ENCODE measurements around the gene KRT81.
"Not testable (repeated sequence)": the region's sequence is repeated elsewhere in the genome, so short reads cannot be mapped to it uniquely, and the experiment has no call there.

Gene KRT81

DNA sequence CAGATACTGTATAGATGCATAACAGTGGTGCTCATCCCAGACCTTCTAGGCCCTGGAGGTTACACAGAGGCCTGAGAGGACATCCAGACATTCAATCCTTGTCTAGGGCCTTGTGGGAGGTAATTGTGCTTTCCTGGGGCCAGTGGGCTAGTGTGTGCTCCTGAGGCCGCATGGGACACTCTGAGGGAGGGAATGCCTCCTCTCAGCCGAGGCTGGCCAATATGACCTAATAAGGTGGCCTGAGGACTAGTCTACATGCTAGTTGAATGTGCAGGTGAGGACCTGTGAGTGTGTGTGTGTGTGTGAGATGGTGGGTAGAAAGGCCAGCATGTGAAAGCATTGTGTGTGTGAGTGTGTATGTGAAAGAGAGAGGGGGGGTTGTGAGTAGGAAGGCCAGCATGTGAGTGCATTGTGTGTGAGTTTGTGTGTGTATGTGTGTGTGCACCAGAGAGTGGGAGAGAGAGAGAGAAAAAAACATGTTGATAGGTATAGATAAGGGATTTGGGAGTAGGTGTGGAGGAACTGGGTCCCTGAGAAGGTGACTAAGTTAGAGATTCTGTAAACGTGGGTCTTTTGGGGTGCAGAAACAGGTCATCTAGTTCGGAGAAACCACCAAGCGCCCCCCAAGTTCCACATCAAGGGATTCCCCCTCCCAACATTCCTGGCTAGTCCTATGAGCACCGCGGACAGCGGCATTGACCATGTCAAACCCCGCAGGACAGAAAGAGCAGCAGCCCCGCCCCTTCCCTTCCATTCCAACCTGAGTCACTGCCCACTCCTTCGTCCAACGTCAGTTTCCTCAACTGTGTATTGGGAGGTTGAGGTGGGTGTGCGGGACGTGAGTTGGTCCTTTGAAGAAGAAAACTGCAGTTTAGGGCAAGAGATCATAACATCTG, 9.7 kb upstream of the KRT81 start:
- DNase-seq (ENCODE audit: low read depth in 2 of 2, low spot score in 1 of 2), result no peak

GRCh38 chr12:52298677-52299190, 7.4 kb upstream of the KRT81 start:
- no peak for DNase-seq (ENCODE audit: low read depth in 2 of 2, low spot score in 1 of 2)

DNA sequence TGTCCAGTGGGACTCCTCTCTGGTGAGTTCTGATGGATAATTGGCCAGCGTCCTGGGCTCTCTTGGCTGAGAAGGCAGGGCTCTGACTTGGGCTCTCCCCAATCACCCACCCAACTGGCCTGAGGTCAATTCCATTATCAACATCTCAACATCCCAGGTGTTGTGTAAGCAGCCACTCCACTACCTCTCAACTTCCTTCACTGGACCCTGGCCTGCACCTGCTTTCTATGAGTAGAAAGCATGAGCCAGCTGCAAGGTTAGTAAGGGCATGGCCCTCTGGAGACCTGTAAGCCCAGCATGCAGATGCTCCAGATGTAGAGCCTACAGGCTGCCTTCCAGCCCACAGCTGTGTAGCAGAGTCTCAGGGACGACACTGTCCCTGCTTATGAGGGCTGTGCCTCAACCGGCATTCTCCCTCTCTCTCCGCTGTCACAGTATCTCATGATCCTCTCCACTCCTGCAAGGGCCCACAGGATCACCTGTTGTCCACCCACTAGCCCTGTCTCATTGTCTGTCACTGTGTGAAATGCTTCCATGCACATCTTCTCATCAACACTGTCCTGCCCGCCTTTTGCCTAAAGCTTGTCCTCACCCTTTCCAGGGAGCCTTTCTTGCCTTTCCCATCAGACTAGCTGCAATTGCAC, 5.4 kb upstream of the KRT81 start:
- no peak for DNase-seq (ENCODE audit: low read depth in 2 of 2, low spot score in 1 of 2)

DNA sequence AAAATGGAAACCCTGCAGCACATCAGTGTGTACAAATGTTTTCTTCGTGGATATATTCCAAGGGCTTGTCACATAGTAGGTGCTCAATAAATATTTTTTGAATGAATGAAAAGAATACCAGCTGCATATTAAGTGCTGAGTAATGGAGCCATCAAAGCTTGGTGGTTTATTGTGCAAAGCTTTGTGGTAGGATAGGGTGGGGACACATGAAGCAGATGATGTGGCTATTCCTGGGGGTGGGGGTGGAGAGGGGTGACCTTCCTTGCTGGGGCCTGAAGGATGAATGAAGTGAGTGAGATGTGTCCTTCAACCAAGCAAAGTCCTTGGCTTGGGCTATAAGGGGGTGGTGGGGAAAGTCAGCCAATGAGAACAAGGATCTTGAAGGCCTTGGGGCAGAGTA, 4.3 kb upstream of the KRT81 start:
- no peak for DNase-seq (ENCODE audit: low read depth in 2 of 2, low spot score in 1 of 2)

DNA sequence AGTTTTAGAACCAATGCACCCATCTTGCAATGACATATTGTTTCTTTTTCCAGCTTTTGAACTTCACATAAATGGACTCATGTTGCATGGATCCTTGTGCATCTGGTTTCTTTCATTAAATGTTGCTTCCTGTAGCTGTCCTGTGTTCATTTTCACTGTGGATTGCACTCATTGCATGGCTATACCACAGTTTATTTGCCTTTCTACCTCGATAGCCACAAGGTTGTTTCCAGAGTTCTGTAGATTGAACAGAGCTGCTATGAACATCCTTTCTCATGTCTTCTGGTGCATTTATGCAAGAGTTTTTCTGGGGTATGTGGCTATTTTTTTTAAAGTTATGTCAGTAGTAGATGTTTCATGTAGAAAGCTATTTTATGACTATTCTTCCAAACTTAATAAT, 3.5 kb upstream of the KRT81 start:
- no peak for DNase-seq (ENCODE audit: low read depth in 2 of 2, low spot score in 1 of 2)

DNA sequence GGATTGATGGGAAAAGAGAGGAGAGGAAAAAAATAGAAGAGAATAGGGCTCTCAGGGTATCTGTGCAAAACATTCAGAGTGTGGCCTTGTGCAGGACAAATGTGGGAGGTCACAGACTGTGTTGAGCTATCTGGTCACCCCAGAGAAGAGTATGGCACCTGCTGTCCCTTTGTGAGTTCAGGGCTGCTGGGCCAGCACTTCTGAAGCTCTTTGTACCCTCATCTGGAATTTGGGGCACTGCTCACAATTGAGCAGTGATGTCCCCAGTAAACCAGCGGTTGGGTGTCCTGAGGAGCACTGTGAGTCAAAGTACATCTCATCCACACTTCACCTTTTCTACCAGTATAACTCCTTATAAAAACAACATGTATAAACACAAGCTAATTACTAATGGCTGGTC, 2.6 kb upstream of the KRT81 start:
- no peak for DNase-seq (ENCODE audit: low read depth in 2 of 2, low spot score in 1 of 2)

DNA sequence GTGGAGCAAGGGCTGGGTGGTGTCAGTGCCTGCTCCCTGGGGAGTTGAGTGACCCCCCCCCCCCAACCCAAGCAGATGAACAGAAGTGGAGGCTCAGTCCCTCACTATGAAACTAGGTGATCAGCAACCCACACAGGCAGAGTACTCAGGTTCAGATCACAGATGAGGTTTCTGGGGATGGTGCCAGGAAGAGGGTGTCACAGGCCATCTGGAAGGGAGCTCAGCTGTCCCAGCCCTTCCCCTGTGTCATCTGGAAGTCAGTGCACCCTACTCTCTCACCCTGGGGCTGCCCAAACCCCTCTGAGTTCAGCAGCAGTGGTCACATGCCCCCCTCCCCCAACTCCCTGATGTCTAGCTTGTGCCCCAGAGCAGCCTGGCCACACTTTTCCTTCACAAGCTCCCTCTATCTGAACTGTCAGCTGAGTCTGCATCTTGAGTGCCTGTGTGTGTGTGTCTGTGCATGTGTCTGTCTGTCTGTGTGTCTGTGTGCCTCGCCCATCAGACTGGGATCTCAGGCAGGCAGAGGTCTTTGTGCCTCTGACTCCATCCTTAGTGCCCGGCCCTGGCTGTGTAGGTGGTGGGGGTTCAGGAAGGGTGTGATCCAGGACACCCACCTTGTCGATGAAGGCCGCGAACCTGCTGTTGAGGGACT, 725 bp downstream of the KRT81 start:
- not testable (repeated sequence) for DNase-seq (ENCODE audit: low read depth in 2 of 2, low spot score in 1 of 2)

DNA sequence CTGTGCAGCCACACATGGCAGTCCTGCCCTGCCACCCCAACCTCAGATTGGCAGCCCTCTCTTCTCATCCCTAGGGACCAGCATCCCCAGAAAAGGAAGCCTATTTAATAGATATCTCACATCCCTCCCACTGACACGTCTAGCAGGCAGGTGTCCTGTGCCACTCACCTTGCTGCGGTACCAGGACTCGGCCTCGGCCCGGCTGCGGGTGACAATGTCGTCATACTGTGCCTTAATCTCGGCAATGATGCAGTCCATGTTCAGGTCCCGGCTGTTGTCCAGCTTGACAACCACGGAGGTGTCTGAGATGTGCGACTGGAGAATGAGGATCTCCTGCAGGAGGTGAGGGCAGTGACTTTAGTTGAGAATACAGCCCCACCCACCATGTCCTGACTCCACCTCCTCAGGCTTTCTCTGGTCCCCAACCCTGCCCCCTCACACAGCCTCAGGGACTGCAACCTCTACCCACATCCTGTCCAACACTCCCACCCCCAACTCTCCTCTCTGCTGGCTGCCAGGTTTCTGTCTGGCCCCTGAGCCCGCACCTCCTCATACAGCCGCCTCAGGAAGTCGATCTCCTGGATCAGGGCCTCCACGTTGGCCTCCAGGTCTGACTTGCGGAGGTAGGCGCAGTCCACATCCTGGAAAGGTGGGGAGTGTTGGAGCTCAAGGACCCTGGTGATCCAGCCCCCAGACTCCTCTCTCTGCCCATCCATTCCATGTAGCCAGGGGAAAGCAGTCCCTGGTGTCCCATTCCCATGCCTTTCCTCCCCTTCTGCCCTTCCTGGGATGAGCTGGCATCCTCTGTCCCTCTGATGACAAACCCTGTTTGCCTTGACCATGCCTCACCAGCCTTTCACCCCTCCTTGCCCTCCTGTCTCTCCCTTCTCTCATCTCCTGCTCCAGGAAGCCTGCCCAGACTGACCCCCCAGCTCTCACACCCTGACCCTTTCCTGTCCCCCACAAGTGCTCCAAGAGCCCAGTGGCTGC, 3.2 kb downstream of the KRT81 start:
- DNase-seq (ENCODE audit: low read depth in 2 of 2, low spot score in 1 of 2), result not testable (repeated sequence)

GRCh38 chr12:52286857-52287785, 4.2 kb downstream of the KRT81 start:
- not testable (repeated sequence) for DNase-seq (ENCODE audit: low read depth in 2 of 2, low spot score in 1 of 2)

DNA sequence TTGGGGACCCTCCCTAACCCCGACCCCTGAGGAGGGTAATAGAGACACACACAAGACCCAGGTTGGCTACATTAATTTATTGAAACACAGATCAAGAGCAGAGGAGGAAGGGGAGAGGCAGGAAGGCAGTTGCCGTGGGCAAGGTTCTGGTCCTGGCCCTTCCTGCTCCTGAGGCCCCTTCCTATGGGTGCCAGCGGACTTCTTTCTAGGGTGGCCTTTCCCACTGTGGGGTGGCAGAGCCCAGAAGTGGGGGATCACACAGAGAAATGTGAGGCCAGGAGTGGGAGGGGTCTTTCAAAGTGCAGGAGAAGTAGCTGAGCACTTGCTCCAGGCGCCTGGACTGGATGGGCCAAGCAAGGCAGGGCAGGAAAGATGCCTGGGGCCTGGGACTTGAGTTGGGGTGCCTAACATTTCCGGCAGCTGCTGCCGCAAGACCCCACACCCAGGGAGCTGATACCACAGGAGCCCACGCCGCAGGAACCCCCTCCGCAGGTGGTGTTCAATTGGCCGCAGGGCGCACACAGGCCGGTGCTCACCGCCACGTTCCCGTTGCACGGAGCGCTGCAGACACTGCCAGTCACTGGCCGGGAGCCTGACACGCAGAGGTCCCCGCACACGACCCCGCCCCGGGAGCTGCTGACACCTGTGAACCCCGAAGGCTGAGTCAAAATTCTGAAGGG, 5.3 kb downstream of the KRT81 start:
- DNase-seq (ENCODE audit: low read depth in 2 of 2, low spot score in 1 of 2), result no peak

DNA sequence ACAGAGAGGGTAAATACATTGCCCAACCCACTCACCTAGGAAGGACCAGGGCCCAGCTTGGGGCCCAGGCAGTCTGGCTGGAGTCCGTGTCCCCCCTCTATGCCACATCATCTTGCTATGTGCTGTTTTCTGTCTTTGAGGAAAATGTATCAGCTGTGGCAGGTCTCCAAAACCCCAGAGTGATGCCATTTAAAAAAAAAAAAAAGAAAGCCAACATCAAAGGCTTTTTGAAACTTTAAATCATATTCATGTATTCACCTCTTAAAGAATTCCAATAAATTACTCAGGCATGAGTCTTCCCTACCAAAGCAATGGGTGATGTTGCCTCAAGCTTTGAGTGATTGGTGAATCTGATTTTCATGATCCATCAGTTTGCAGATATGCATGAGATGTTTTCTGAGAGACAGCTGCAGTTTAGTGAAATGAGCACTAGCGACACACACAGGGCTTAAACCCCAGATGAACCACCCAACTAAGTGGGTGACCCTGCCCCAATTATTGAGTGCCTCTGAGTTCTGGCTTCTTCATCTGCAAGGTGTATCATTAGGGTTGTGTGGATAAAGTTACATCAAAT, 6.1 kb downstream of the KRT81 start:
- DNase-seq (ENCODE audit: low read depth in 2 of 2, low spot score in 1 of 2), result no peak

DNA sequence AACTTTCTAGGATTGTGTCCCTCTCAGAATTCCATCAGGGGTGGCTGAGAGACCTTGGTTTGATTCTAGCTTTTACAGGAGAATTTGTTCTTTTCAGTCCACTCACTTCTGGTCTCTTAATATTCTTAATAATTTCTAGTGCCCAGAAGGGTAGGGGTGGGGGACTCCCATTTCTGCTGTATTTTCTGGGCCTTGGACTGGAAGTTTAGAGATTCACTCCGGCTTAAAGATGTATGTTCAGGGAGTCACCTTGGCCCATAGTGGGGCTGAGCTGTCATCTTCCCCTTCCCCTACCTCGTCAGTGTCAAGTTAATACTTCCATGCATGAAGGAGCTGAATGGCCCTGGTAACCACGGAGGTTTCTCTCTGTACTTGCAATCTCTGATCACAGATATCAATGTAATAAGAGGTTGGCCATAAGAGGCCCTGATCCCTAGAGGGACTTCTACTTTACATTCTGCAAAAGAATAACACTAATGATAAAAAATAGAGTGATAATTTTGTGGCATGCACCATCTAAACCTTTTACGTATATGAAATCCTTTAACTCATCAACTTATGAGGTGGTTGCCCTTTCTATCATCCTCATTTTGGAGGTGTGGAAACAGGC, 6.7 kb downstream of the KRT81 start:
- DNase-seq (ENCODE audit: low read depth in 2 of 2, low spot score in 1 of 2), result no peak

- no peak for DNase-seq (ENCODE audit: low read depth in 2 of 2, low spot score in 1 of 2)
Measured at GRCh38 chr12:52280796-52281560, 10.4 kb downstream of the KRT81 start.

DNA sequence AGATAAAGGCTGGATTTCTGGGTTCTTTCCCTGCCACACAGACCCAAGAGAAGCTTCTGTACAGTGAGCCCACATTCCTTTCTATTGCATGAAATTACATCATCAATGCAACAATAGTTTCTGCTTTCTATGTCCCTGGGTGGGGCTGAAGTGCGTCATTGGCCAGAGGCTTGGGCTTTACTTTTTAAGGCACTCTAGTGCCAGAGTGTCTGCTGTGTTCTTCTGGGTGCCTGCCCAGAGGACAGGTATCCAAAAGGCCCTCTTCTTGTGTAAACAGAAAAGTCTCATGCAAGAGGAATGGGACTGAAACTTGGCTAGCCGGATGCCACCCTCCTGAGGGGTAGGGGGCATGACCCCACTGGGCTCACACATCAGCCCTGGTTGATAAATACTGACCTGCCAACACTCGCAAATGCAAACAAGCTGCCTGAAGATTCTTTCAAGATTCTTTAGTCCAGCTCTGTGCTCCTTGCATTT, 11.0 kb downstream of the KRT81 start:
- no peak for DNase-seq (ENCODE audit: low read depth in 2 of 2, low spot score in 1 of 2)

GRCh38 chr12:52279422-52280318, 11.7 kb downstream of the KRT81 start:
- no peak for DNase-seq (ENCODE audit: low read depth in 2 of 2, low spot score in 1 of 2)

Data from stimulated activated CD8-positive, alpha-beta memory T cell treated with anti-CD3 and anti-CD28 coated beads, Interleukin-4, amount 100 ng/mL, for 4 hours (primary cell).